Measurements from ENCODE around the gene SMDT1.

DNA sequence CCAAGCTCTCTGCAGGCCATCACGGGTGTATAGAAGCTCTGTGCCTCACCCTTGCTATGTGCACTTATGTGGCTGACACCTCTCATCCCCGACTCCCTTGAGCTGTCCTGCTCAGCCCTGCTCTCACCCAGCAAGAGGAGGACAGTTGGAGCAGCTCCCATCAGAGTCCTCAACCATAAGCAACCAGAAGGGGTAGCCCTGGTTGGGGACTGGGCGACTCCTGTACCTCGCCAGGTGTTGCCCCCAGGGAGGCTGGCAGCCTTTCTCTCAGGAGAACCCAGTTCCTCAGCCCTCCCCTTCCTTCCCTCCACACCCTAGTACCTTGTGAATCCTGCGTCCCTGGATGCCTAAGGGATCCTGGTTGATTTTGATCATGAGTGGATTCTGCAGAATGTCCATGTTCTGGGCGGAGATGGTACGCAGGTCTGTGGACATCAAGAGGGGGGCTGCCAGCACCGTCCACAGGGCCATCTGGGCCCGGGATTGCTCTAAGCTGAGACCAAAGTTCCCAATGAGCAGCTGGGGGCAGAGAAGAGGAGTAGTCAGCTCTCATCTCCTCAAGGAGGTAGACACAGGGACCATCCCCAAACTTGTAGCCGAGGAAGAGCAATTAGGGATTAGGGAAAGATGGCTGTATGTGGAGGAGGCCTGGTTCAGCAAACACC, 16.9 kb upstream of the SMDT1 start:
- TF ChIP-seq CTCF (IDR thresholded peaks at IDR 0.05) (no peak), POLR2A (IDR thresholded peaks at IDR 0.05) (no peak)
